A549 (cell line): ENCODE data around the gene RUNDC1.

Experiments used
- CHD2 ChIP-seq: fragments of 150-350 bp; IDR thresholded peaks from 2 replicates; pipeline ENCODE4 v1.6.1; 2014; ENCODE audit warnings: low read length; ENCODE audit not compliant: partially characterized antibody
- CHD4 ChIP-seq: fragments of 200-600 bp; sonication (generic); IDR thresholded peaks from 2 replicates; pipeline ENCODE4 v1.6.1; 2016; ENCODE audit warnings: antibody characterized with exemption, mild to moderate bottlenecking, borderline replicate concordance
- MAX ChIP-seq: IDR thresholded peaks from 2 replicates; pipeline ENCODE4 v1.6.1; 2012
- POLR2AphosphoS2 ChIP-seq: conservative IDR thresholded peaks from 2 replicates; pipeline ENCODE4 v1.6.1; 2012; ENCODE audit warnings: low read length, improper control_type of control experiment, inconsistent platforms
- SMC3 ChIP-seq: fragments of >200 bp; sonication (Bioruptor Twin); formaldehyde crosslinking; IDR thresholded peaks from 3 replicates; pipeline ENCODE4 v1.6.1; 2018; ENCODE audit warnings: inconsistent platforms
- ZSCAN20 ChIP-seq: fragments of 250-450 bp; sonication (Bioruptor Pico); IDR thresholded peaks from 2 replicates; pipeline ENCODE4 v1.8.0; 2022; ENCODE audit warnings: mild to moderate bottlenecking, moderate library complexity
- TF ChIP-seq, protein P1 (sequence below): fragments of >200 bp; sonication (Bioruptor Twin); formaldehyde crosslinking; IDR thresholded peaks from 3 replicates; pipeline ENCODE4 v1.5.1; 2016
- TF ChIP-seq, protein P2 (sequence below): fragments of 200-600 bp; sonication (generic); IDR thresholded peaks from 2 replicates; pipeline ENCODE4 v1.6.1; 2016; ENCODE audit warnings: antibody characterized with exemption, mild to moderate bottlenecking, moderate library complexity

- TF ChIP-seq POLR2AphosphoS2: no peak
- TF ChIP-seq, protein P1, sequence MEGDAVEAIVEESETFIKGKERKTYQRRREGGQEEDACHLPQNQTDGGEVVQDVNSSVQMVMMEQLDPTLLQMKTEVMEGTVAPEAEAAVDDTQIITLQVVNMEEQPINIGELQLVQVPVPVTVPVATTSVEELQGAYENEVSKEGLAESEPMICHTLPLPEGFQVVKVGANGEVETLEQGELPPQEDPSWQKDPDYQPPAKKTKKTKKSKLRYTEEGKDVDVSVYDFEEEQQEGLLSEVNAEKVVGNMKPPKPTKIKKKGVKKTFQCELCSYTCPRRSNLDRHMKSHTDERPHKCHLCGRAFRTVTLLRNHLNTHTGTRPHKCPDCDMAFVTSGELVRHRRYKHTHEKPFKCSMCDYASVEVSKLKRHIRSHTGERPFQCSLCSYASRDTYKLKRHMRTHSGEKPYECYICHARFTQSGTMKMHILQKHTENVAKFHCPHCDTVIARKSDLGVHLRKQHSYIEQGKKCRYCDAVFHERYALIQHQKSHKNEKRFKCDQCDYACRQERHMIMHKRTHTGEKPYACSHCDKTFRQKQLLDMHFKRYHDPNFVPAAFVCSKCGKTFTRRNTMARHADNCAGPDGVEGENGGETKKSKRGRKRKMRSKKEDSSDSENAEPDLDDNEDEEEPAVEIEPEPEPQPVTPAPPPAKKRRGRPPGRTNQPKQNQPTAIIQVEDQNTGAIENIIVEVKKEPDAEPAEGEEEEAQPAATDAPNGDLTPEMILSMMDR: no peak
- TF ChIP-seq SMC3: no peak
- no peak for TF ChIP-seq ZSCAN20 (CRISPR knock-in tag)
- no peak for TF ChIP-seq CHD2
- TF ChIP-seq, protein P2, sequence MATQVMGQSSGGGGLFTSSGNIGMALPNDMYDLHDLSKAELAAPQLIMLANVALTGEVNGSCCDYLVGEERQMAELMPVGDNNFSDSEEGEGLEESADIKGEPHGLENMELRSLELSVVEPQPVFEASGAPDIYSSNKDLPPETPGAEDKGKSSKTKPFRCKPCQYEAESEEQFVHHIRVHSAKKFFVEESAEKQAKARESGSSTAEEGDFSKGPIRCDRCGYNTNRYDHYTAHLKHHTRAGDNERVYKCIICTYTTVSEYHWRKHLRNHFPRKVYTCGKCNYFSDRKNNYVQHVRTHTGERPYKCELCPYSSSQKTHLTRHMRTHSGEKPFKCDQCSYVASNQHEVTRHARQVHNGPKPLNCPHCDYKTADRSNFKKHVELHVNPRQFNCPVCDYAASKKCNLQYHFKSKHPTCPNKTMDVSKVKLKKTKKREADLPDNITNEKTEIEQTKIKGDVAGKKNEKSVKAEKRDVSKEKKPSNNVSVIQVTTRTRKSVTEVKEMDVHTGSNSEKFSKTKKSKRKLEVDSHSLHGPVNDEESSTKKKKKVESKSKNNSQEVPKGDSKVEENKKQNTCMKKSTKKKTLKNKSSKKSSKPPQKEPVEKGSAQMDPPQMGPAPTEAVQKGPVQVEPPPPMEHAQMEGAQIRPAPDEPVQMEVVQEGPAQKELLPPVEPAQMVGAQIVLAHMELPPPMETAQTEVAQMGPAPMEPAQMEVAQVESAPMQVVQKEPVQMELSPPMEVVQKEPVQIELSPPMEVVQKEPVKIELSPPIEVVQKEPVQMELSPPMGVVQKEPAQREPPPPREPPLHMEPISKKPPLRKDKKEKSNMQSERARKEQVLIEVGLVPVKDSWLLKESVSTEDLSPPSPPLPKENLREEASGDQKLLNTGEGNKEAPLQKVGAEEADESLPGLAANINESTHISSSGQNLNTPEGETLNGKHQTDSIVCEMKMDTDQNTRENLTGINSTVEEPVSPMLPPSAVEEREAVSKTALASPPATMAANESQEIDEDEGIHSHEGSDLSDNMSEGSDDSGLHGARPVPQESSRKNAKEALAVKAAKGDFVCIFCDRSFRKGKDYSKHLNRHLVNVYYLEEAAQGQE: no peak
- no peak for TF ChIP-seq MAX
- no peak for TF ChIP-seq CHD4
These were observed 49.9 kb downstream of the RUNDC1 start for GRCh38 chr17:43030137-43030767.
